Activated CD4-positive, alpha-beta T cell treated with anti-CD3 and anti-CD28 coated beads, Interleukin-2, amount 10 ng/mL, durations not matched to agents 7 days and 5 days (primary cell): ENCODE data around the gene TMEM255A. TPM values are rescaled to one million over a fixed set of nuclear protein-coding genes. Genes with fewer than 3 reads are reported as not detected.
A peak's percentile ranks its signal among the peaks of the same experiment; 100 is the strongest.

Experiments
- CTCF ChIA-PET: fragments of 350-600 bp; sonication (Branson Sonifier 250); formaldehyde crosslinking; loops from one replicate; lab custom pipeline; 2021; ENCODE audit warnings: antibody characterized with exemption; lab: Charles Lee
- POLR2A ChIA-PET: fragments of 350-600 bp; sonication (Branson Sonifier 250); formaldehyde crosslinking; loops from one replicate; lab custom pipeline; 2021; ENCODE audit warnings: antibody characterized with exemption; lab: Charles Lee
- DNase-seq: peaks from one replicate; pipeline ENCODE4 v3.0.0-alpha.2; 2020
- H3K27ac Mint-ChIP-seq: one replicate; pipeline ENCODE4 v1.8.0; 2021; ENCODE audit warnings: mild to moderate bottlenecking, moderate library complexity, mixed read lengths
- H3K27me3 Mint-ChIP-seq: one replicate; pipeline ENCODE4 v1.8.0; 2021; ENCODE audit warnings: mixed read lengths
- H3K36me3 Mint-ChIP-seq: one replicate; pipeline ENCODE4 v1.8.0; 2021; ENCODE audit warnings: low read depth, mixed read lengths
- H3K4me1 Mint-ChIP-seq: one replicate; pipeline ENCODE4 v1.8.0; 2021; ENCODE audit warnings: mixed read lengths
- H3K4me3 Mint-ChIP-seq: one replicate; pipeline ENCODE4 v1.8.0; 2021; ENCODE audit warnings: mild to moderate bottlenecking, moderate library complexity, mixed read lengths
- H3K9me3 Mint-ChIP-seq: one replicate; pipeline ENCODE4 v1.8.0; 2021; ENCODE audit warnings: mixed read lengths
- total RNA-seq, 2 experiments: library from RNA; stranded (reverse); gene quantifications; one replicate each; pipeline ENCODE4 v1.2.3, GENCODE V29; 2021

The TMEM255A gene
- total RNA-seq, 2 experiments from 2014 or later: not detected

DNA sequence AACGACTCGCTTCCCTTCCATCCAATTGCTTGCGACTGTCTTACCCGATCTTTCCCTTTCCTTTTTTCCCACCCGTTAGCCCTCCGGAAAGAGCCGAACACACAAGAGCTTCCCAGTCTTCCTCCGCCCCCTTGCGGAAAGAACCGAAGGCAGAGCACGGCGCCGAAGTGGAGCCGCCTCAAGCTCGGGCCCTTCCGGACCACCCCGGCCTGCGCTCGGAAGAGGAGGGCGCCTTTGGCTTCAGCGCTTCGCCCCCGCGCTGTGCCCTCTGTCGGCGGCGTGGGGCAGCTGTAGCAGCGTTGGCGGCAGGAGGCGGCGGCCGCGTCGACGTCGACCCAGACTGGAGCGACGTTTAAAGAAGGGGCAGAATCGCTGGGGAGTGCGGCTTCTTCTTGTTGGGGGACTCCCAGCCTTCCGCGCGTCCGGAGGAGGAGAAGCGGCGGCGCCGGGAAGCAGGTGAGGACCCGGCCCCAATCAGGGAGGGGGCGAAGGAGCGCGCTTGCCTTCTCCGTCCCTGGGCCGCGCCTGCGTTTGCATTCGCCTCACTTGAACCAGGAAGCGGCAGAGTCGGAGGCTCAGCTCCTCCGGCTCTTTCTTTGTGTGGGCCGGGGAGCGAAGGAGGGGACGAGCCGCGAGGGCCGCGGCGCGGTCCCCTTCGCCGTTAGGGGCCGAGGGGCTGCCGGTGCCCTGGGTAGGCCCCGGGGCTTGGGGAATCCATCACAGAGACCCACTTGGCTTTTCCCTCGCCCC lies 60.6 kb downstream of the TMEM255A start, which contains the start of gene ZBTB33:
TSS of gene ZBTB33 (plus strand) at position 291 of the 750 bp plus-strand sequence. CDS start 2,604 bp downstream, outside the sequence.
- ChIA-PET CTCF (interaction anchor here (0.6 to 2.0 kb wide), 7 partner anchors 10 to 372 kb away, joined by 3 to 7 read pairs (median 4); no protein-coding TSS in a partner anchor), POLR2A (interaction anchor here (0.9 kb wide), 1 partner anchor 59 kb away, joined by 3 read pairs; no protein-coding TSS in a partner anchor)
- DNase-seq: peak; percentile 88
- Mint-ChIP-seq H3K27me3 (peaks cover 1% of the 10 kb centered on the region), H3K4me3 (peak within 1 kb of the TSS; percentile 91), H3K36me3 (peaks cover 25% of the 10 kb centered on the region), H3K27ac (peak within 1 kb of the TSS; percentile 97), H3K9me3 (no peaks in the 10 kb centered on the region), H3K4me1 (peaks cover 33% of the 10 kb centered on the region)

GRCh38 chrX:120244735-120245498 lies 66.3 kb downstream of the TMEM255A start:
- Mint-ChIP-seq H3K27ac (peak overlapping the region; percentile 95), H3K27me3 (peaks cover 1% of the 10 kb centered on the region), H3K9me3 (no peaks in the 10 kb centered on the region), H3K36me3 (no peaks in the 10 kb centered on the region), H3K4me3 (peak overlapping the region; percentile 97), H3K4me1 (peaks cover 32% of the 10 kb centered on the region)
- peak; percentile 62 for DNase-seq
- CTCF ChIA-PET: interaction anchor here (1.6 kb wide), 1 partner anchor 31 kb away, joined by 3 read pairs; no protein-coding TSS in a partner anchor
- POLR2A ChIA-PET: no interaction called here

GRCh38 chrX:120244395-120244734 lies 66.9 kb downstream of the TMEM255A start:
- peak overlapping the region; percentile 95 for H3K27ac Mint-ChIP-seq
- peaks cover 1% of the 10 kb centered on the region for H3K27me3 Mint-ChIP-seq
- H3K36me3 Mint-ChIP-seq: peaks cover under 1% of the 10 kb centered on the region
- H3K9me3 Mint-ChIP-seq: no peaks in the 10 kb centered on the region
- H3K4me3 Mint-ChIP-seq: peak overlapping the region; percentile 97
- CTCF ChIA-PET: interaction anchor here (1.6 kb wide), 1 partner anchor 31 kb away, joined by 3 read pairs; no protein-coding TSS in a partner anchor
- no peak for DNase-seq
- peaks cover 31% of the 10 kb centered on the region for H3K4me1 Mint-ChIP-seq
- POLR2A ChIA-PET: no interaction called here

DNA sequence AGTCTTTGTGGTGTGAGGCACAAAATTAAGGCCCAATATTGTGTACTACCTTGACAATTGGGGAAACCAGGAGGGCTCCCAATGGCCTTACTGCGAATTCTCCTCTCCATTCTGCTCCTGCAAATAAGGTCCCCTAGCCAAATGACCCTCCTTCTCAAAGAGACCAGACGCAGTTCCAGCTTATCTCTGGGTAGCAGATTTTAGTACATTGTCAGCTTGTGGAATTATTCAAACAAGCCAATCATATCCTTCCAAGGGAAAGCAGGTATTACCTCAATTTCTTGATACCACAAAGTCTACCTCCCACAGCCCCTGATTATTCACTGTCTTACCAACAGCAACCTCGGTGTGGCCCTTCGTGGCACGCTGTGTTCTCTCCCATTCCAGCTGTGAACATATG lies 68.4 kb downstream of the TMEM255A start:
- DNase-seq: no peak
- H3K36me3 Mint-ChIP-seq: peaks cover 8% of the 10 kb centered on the region
- no peaks in the 10 kb centered on the region for H3K9me3 Mint-ChIP-seq
- H3K4me1 Mint-ChIP-seq: peaks cover 22% of the 10 kb centered on the region
- POLR2A ChIA-PET: no interaction called here
- no peak overlapping the region for H3K27ac Mint-ChIP-seq
- peaks cover 1% of the 10 kb centered on the region for H3K27me3 Mint-ChIP-seq
- CTCF ChIA-PET: no interaction called here
- H3K4me3 Mint-ChIP-seq: no peak overlapping the region

GRCh38 chrX:120238933-120239332 lies 72.3 kb downstream of the TMEM255A start:
- Mint-ChIP-seq H3K27me3 (no peaks in the 10 kb centered on the region), H3K27ac (no peak overlapping the region), H3K4me3 (no peak overlapping the region), H3K4me1 (peaks cover 15% of the 10 kb centered on the region), H3K9me3 (no peaks in the 10 kb centered on the region), H3K36me3 (peaks cover 14% of the 10 kb centered on the region)
- CTCF ChIA-PET: interaction anchor here (0.7 kb wide), 1 partner anchor 410 kb away, joined by 5 read pairs; no protein-coding TSS in a partner anchor
- POLR2A ChIA-PET: no interaction called here
- DNase-seq: no peak

DNA sequence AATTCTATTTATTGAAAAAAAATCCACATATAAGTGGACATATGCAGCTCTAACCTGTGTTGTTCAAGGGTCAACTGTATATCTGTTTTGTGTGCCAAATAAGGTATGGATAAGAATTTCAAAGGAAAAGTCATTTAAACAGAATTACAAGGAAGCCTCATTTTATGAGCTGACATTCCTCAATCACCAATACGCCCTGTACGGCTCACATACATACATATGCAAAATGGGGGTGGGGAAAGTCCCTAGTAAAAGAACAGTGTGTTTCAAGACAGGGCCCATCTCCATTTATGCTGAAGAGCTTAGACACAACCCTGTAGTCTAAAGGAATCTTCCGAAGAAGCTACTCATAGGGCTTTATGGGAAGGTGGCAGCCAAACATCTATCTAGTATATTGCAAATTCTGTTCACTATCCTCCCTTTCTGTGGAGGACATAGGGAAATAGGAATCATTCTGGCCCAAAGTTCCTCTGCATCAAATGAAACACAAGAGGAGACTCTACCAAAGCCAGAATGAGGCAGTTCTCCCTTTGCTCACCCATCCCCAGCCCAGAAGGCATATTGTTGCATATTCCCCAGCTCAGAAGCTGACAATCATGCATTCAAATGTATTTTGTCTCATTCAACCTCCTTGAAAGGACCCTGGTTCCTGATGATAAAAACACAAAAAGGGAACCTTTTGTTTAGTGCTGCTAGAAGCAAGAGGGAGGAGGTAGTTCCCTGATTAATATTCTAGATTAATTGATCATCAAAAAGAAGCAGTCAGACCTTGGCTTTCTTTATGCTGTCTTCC lies 74.4 kb downstream of the TMEM255A start:
- H3K27ac Mint-ChIP-seq: no peak overlapping the region
- H3K27me3 Mint-ChIP-seq: no peaks in the 10 kb centered on the region
- H3K4me1 Mint-ChIP-seq: peaks cover 1% of the 10 kb centered on the region
- no peak for DNase-seq
- H3K36me3 Mint-ChIP-seq: peaks cover 16% of the 10 kb centered on the region
- no peak overlapping the region for H3K4me3 Mint-ChIP-seq
- POLR2A ChIA-PET: no interaction called here
- CTCF ChIA-PET: interaction anchor here (0.7 kb wide), 1 partner anchor 11 kb away, joined by 3 read pairs; no protein-coding TSS in a partner anchor
- peaks cover 2% of the 10 kb centered on the region for H3K9me3 Mint-ChIP-seq

- no peak for DNase-seq
- Mint-ChIP-seq H3K36me3 (peaks cover 17% of the 10 kb centered on the region), H3K9me3 (peaks cover 2% of the 10 kb centered on the region), H3K27ac (no peak overlapping the region), H3K4me1 (no peaks in the 10 kb centered on the region), H3K27me3 (no peaks in the 10 kb centered on the region), H3K4me3 (no peak overlapping the region)
- ChIA-PET POLR2A (no interaction called here), CTCF (no interaction called here)
Measured at GRCh38 chrX:120235284-120235683, 76.0 kb downstream of the TMEM255A start.

GRCh38 chrX:120228187-120228908 lies 82.9 kb downstream of the TMEM255A start:
- H3K9me3 Mint-ChIP-seq: peaks cover 2% of the 10 kb centered on the region
- no peak overlapping the region for H3K27ac Mint-ChIP-seq
- no peaks in the 10 kb centered on the region for H3K27me3 Mint-ChIP-seq
- peaks cover 6% of the 10 kb centered on the region for H3K36me3 Mint-ChIP-seq
- POLR2A ChIA-PET: no interaction called here
- no peak for DNase-seq
- CTCF ChIA-PET: interaction anchor here (1.5 kb wide), 1 partner anchor 15 kb away, joined by 5 read pairs; no protein-coding TSS in a partner anchor
- no peak overlapping the region for H3K4me3 Mint-ChIP-seq
- H3K4me1 Mint-ChIP-seq: no peaks in the 10 kb centered on the region

- Mint-ChIP-seq H3K27ac (no peak overlapping the region), H3K27me3 (no peaks in the 10 kb centered on the region), H3K4me1 (no peaks in the 10 kb centered on the region), H3K9me3 (no peaks in the 10 kb centered on the region), H3K4me3 (no peak overlapping the region), H3K36me3 (peaks cover 3% of the 10 kb centered on the region)
- CTCF ChIA-PET: interaction anchor here (1.6 kb wide), 1 partner anchor 10 kb away, joined by 4 read pairs; no protein-coding TSS in a partner anchor
- DNase-seq: no peak
- POLR2A ChIA-PET: no interaction called here
Measured at GRCh38 chrX:120224388-120224787, 86.9 kb downstream of the TMEM255A start.

DNA sequence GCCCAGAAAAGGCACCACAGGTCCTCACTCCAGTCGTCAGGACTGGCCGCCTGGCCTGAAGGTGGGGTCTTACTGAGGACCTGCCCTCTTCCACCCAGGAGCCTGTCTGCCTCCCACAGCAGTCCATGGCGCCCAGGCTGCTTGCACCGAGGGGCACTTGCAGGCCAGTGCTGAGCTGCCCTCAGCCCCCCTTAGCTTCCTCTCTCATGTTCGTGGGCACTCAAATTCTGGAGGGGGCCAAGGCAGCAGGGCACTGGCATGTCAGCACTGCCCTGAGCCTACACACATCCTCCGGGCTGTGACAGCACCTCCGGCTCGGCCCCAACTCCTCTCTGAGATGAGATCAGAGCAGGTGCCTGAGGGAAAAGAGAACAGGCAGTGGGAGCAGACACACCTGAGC lies 87.9 kb downstream of the TMEM255A start:
- DNase-seq: no peak
- POLR2A ChIA-PET: no interaction called here
- Mint-ChIP-seq H3K4me3 (no peak overlapping the region), H3K27me3 (no peaks in the 10 kb centered on the region), H3K4me1 (no peaks in the 10 kb centered on the region), H3K9me3 (no peaks in the 10 kb centered on the region), H3K36me3 (peaks cover 1% of the 10 kb centered on the region), H3K27ac (no peak overlapping the region)
- CTCF ChIA-PET: interaction anchor here (0.6 to 1.6 kb wide), 2 partner anchors 9 to 236 kb away, joined by 4 read pairs; no protein-coding TSS in a partner anchor

DNA sequence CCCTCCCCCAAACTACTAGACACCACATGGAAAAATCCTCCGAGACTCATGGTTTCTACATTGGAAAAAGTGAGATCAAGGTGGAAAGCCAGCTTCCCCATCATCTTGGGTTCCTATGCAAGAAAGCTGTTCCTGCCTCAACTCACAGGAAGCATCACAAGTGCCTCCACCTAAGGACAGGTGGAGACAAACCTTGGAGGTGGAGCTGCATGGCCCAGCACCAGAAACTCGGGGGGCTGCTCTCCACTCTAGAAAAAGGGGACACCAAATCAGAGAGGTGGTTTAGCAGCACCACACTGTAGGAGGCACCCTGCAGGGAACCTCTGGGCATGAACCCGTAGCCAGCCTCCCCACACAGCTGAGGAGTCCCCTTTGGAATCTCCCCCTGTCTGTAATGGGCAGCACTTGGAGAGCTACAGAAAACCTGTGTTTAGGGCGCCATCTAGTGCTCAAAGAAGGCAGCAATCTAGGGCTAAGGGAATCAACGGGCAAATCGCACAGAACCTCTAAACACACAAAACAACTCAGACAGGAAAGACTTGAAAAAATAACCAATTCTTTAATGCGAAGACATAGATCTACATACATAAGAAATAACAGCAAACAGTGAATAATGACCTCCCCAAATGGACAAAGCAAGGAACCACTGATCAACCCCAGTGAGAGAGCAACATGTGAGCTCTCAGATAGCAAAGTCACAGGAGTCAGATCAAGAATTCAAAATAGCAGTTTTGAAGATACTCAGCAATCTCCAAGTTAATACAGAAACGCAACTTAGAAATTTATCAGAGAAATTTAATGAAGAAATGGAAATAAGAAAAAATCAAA lies 97.6 kb downstream of the TMEM255A start:
- H3K4me1 Mint-ChIP-seq: peaks cover 3% of the 10 kb centered on the region
- no peaks in the 10 kb centered on the region for H3K36me3 Mint-ChIP-seq
- H3K27me3 Mint-ChIP-seq: no peaks in the 10 kb centered on the region
- H3K9me3 Mint-ChIP-seq: no peaks in the 10 kb centered on the region
- DNase-seq: peak; percentile 64
- ChIA-PET CTCF (interaction anchor here (0.5 to 1.4 kb wide), 7 partner anchors 10 to 56 kb away, joined by 3 to 5 read pairs (median 3); no protein-coding TSS in a partner anchor), POLR2A (no interaction called here)
- H3K4me3 Mint-ChIP-seq: no peak overlapping the region
- no peak overlapping the region for H3K27ac Mint-ChIP-seq
